Neural crest cell (in vitro differentiated cells): ENCODE results near the gene ADGRV1. TPM values are rescaled to one million over a fixed set of nuclear protein-coding genes. Genes with fewer than 3 reads are reported as not detected.
"Not testable (repeated sequence)": the region's sequence is repeated elsewhere in the genome, so short reads cannot be mapped to it uniquely, and the experiment has no call there.

Experiments used
- DNase-seq: peaks from one replicate; pipeline ENCODE4 v3.0.0; 2021; ENCODE audit warnings: low read depth, mixed read lengths, low spot score
- H3K27ac Mint-ChIP-seq: one replicate; pipeline ENCODE4 v1.8.0; 2021; ENCODE audit warnings: mild to moderate bottlenecking, mixed read lengths; ENCODE audit not compliant: unreplicated experiment
- H3K27me3 Mint-ChIP-seq: 2 replicates; pipeline ENCODE4 v1.8.0; 2021; ENCODE audit warnings: low read depth, mild to moderate bottlenecking, mixed read lengths
- H3K36me3 Mint-ChIP-seq: 2 replicates; pipeline ENCODE4 v1.8.0; 2021; ENCODE audit warnings: low read depth, mild to moderate bottlenecking, mixed read lengths
- H3K4me1 Mint-ChIP-seq: 2 replicates; pipeline ENCODE4 v1.8.0; 2021; ENCODE audit warnings: mixed read lengths
- H3K4me3 Mint-ChIP-seq: one replicate; pipeline ENCODE4 v1.8.0; 2021; ENCODE audit warnings: mild to moderate bottlenecking, mixed read lengths
- H3K9me3 Mint-ChIP-seq: 2 replicates; pipeline ENCODE4 v1.8.0; 2021; ENCODE audit warnings: mixed read lengths
- total RNA-seq: library from RNA; stranded (reverse); gene quantifications from 2 replicates; pipeline ENCODE4 v1.2.1, GENCODE V29; 2021
- TF ChIP-seq, protein P1 (sequence below): fragments of 200-600 bp; sonication (generic); conservative IDR thresholded peaks from 2 replicates; pipeline ENCODE4 v1.5.0; 2021; ENCODE audit warnings: antibody characterized with exemption, mild to moderate bottlenecking

ADGRV1 gene
- total RNA-seq, 1 donor from 2014 or later: 43.4 TPM

DNA sequence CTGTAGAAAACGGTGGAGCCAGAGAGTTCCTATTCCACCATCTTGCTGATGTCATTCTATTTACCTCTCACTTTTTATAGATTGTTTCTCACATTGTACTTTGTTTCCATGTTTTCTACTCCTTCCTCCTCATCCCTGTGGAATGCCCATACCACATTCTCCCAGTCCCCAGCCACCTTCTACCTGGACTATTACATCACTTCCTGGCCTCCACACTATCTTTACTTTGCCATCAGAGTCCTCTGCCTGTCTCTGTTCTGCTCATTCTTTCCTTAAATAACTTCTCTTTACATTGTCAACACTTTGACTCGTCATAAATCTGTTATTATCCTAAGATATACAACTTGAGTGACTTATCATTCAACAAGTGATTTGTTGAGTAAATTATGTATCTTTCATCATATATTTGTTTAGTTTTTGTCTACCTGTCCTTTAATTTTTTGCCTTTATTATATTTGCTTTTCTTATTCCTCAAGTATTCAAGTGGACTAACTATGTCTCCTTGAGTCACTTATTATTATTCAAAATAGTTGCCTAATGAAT lies 182.5 kb downstream of the ADGRV1 start:
- no peak overlapping the region for H3K4me3 Mint-ChIP-seq
- no peak for DNase-seq

DNA sequence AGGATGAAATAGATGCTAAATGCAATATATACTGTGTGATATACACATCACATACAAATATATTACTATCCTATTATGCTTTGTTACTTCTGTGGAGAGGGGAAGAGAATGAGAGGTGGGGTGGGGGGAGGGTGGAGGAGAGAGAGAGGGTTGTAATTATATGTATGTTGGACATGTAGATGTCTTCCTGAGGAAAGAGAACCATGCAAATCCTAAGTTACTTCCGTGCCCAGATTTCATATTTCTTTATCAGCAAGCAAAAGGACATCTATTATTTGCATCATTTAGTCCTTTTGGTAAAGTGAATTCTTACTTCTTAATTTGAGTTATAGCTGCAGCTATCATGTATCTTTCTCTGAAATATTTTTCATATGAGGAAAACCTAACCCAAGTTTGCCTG lies 187.5 kb downstream of the ADGRV1 start:
- Mint-ChIP-seq H3K9me3 (peaks cover 5% of the 10 kb centered on the region), H3K36me3 (peaks cover 32% of the 10 kb centered on the region), H3K27ac (no peak overlapping the region), H3K27me3 (no peaks in the 10 kb centered on the region), H3K4me3 (no peak overlapping the region), H3K4me1 (peaks cover 5% of the 10 kb centered on the region)
- TF ChIP-seq, protein P1, sequence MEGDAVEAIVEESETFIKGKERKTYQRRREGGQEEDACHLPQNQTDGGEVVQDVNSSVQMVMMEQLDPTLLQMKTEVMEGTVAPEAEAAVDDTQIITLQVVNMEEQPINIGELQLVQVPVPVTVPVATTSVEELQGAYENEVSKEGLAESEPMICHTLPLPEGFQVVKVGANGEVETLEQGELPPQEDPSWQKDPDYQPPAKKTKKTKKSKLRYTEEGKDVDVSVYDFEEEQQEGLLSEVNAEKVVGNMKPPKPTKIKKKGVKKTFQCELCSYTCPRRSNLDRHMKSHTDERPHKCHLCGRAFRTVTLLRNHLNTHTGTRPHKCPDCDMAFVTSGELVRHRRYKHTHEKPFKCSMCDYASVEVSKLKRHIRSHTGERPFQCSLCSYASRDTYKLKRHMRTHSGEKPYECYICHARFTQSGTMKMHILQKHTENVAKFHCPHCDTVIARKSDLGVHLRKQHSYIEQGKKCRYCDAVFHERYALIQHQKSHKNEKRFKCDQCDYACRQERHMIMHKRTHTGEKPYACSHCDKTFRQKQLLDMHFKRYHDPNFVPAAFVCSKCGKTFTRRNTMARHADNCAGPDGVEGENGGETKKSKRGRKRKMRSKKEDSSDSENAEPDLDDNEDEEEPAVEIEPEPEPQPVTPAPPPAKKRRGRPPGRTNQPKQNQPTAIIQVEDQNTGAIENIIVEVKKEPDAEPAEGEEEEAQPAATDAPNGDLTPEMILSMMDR: no peak
- DNase-seq: no peak

More for the DNA sequence above, 182.5 kb downstream of the ADGRV1 start:
- H3K27me3 Mint-ChIP-seq: no peaks in the 10 kb centered on the region
- no peaks in the 10 kb centered on the region for H3K4me1 Mint-ChIP-seq
- H3K9me3 Mint-ChIP-seq: peaks cover 11% of the 10 kb centered on the region
- H3K36me3 Mint-ChIP-seq: peaks cover 56% of the 10 kb centered on the region
- TF ChIP-seq, protein P1: no peak
- H3K27ac Mint-ChIP-seq: no peak overlapping the region

DNA sequence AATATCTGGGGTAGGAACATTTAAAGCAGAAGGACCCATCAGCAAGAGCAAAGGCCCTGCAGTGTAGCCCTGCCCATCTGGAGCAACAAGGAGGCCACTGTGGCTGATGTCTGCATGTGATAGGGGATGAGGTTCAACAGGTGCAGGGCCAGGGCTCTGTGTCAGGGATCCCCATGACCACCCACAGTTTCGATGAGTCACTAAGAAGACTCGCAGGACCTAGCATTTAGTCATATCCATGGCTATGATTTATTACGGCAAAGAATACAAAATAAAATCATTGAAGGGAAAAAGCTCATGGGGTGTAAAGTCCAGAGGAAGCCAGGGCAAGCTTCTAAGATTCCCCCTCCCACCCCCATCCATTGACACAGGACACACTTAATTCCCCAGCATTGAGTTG lies 188.6 kb downstream of the ADGRV1 start:
- peaks cover 34% of the 10 kb centered on the region for H3K36me3 Mint-ChIP-seq
- peaks cover 5% of the 10 kb centered on the region for H3K4me1 Mint-ChIP-seq
- no peak for DNase-seq
- no peak overlapping the region for H3K27ac Mint-ChIP-seq
- TF ChIP-seq, protein P1: no peak
- peaks cover 4% of the 10 kb centered on the region for H3K9me3 Mint-ChIP-seq
- H3K4me3 Mint-ChIP-seq: no peak overlapping the region
- no peaks in the 10 kb centered on the region for H3K27me3 Mint-ChIP-seq

DNA sequence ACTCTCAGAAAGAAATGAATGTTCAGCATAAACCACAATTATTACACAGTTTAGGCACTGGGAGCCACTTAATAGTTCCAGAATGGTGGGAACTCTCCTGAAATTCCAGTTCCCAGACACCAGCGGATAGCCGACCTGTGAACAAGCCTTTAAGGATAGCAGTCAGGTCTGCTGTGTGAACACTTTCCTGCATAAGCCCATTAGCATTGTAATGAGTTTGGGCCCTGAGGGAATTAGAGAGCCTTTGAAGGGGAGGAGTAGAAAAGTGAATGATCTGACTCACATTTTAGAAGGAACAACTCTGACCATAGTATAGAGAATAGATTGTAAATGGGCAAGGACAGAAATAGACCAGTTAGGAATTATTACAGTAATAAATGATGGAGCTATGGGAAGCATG lies 189.1 kb downstream of the ADGRV1 start:
- peaks cover 2% of the 10 kb centered on the region for H3K9me3 Mint-ChIP-seq
- H3K27ac Mint-ChIP-seq: no peak overlapping the region
- no peaks in the 10 kb centered on the region for H3K27me3 Mint-ChIP-seq
- TF ChIP-seq, protein P1: no peak
- DNase-seq: no peak
- peaks cover 5% of the 10 kb centered on the region for H3K4me1 Mint-ChIP-seq
- no peak overlapping the region for H3K4me3 Mint-ChIP-seq
- H3K36me3 Mint-ChIP-seq: peaks cover 29% of the 10 kb centered on the region

DNA sequence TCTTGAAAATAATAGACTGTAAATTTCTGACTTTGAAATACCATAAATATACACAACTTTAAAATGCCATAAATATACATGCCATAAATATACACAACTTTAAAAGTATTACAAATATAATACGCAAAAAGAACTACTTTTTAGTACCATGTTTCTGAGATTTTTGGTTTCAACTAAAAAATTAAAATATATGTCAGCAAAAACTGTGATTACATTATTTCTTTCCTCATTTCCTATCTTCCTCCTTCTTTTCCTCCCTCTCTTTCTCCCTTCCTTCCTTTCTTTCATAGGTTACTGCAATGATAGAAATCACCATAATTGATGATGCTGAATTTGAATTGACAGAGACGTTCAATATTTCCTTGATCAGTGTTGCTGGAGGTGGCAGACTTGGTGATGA lies 200.5 kb downstream of the ADGRV1 start:
- Mint-ChIP-seq H3K4me3 (no peak overlapping the region), H3K4me1 (no peaks in the 10 kb centered on the region), H3K27me3 (no peaks in the 10 kb centered on the region), H3K36me3 (peaks cover 20% of the 10 kb centered on the region), H3K27ac (no peak overlapping the region), H3K9me3 (no peaks in the 10 kb centered on the region)
- no peak for DNase-seq
- TF ChIP-seq, protein P1: no peak

DNA sequence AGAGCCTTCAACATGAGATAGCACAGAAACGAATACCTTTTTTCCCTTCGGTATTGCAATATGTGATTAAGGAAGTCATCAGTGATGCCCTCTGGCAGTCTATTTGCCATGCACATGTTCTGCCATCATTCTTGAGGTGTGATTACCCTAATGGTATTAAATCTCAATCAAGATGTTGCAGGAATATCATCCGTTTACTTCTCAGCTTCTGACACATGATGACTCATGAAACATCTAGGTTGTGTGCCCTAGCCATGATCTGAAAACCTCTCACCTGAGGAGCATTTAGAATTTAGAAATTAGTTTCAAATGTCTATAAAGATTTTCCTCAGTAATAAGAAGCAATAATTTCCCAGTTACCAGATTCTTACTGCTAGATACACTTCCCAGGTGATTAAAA lies 209.1 kb downstream of the ADGRV1 start:
- H3K27ac Mint-ChIP-seq: no peak overlapping the region
- TF ChIP-seq, protein P1: no peak
- no peaks in the 10 kb centered on the region for H3K27me3 Mint-ChIP-seq
- peaks cover 42% of the 10 kb centered on the region for H3K36me3 Mint-ChIP-seq
- H3K4me3 Mint-ChIP-seq: no peak overlapping the region
- no peaks in the 10 kb centered on the region for H3K4me1 Mint-ChIP-seq
- DNase-seq: no peak
- H3K9me3 Mint-ChIP-seq: peaks cover 9% of the 10 kb centered on the region

DNA sequence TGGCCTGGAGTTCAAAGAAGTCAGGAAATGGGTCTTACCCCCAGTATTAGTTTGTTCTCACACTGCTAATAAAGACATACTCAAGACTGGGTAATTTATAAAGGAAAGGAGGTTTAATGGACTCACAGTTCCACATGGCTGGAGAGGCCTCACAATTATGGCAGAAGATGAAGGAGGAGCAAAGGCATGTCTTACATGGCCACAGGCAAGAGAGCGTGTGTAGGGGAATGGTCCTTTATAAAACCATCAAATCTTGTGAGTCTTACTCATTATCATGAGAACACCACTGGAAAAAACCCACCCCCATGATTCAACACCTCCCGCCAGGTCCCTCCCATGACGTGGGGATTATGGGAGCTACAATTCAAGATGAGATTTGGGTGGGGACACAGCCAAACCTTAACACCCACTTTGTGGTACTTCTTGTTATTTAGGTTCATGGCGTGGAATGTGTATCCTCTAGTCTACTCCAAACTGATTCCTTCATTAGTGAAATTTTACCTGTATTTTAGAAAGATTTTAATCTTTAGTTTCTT lies 211.5 kb downstream of the ADGRV1 start:
- not testable (repeated sequence) for H3K27ac Mint-ChIP-seq, H3K4me3 Mint-ChIP-seq, H3K9me3 Mint-ChIP-seq, DNase-seq, H3K4me1 Mint-ChIP-seq, H3K27me3 Mint-ChIP-seq
- peaks cover 29% of the 10 kb centered on the region for H3K36me3 Mint-ChIP-seq
